K562 (cell line): ENCODE data around the gene KLHDC7B. TPM values are rescaled to one million over a fixed set of nuclear protein-coding genes. Genes with fewer than 3 reads are reported as not detected.

Source experiments
- BACH1 ChIP-seq: fragments of 200-800 bp; sonication (Bioruptor generic); IDR thresholded peaks from 2 replicates; pipeline ENCODE4 v1.6.1; 2016; ENCODE audit warnings: missing genetic modification characterization, missing compliant biosample characterization
- CSDE1 ChIP-seq, 2 experiments: fragments of 450-650 bp; IDR thresholded peaks; 2 replicates each; pipeline ENCODE4 v1.6.1; 2016; ENCODE audit warnings: mild to moderate bottlenecking in 1 of 2
- ESRRA ChIP-seq: fragments of 450-650 bp; IDR thresholded peaks from 2 replicates; pipeline ENCODE4 v1.6.1; 2014; ENCODE audit warnings: low read depth, mild to moderate bottlenecking, moderate library complexity, borderline replicate concordance
- ETS2 ChIP-seq: IDR thresholded peaks from 2 replicates; pipeline ENCODE4 v1.6.1; 2016; ENCODE audit warnings: borderline replicate concordance, missing genetic modification characterization, mild to moderate bottlenecking, moderate library complexity, missing compliant biosample characterization; ENCODE audit not compliant: poor library complexity, severe bottlenecking
- EWSR1 ChIP-seq: fragments of 450-650 bp; IDR thresholded peaks from 2 replicates; pipeline ENCODE4 v1.6.1; 2018; ENCODE audit warnings: borderline replicate concordance, mild to moderate bottlenecking, low read depth, moderate library complexity; ENCODE audit not compliant: partially characterized antibody
- JUND ChIP-seq, 2 experiments: IDR thresholded peaks; 2 replicates in 1 of 2; 3 replicates in 1 of 2; pipeline ENCODE4 v1.6.1; 2011; ENCODE audit warnings: borderline replicate concordance in 2 of 2, low read depth in 2 of 2, low read length in 2 of 2, improper control_type of control experiment in 1 of 2, missing biosample characterization in 1 of 2, missing genetic modification characterization in 1 of 2, missing genetic modification reagents in 1 of 2
- MAFG ChIP-seq: fragments of 450-650 bp; conservative IDR thresholded peaks from 2 replicates; pipeline ENCODE4 v1.6.1; 2016; ENCODE audit warnings: missing genetic modification characterization, missing compliant biosample characterization
- MAZ ChIP-seq, 2 experiments: fragments of 450-650 bp in 1 of 2; sonication (generic) in 1 of 2; formaldehyde crosslinking; IDR thresholded peaks in 1 of 2; conservative IDR thresholded peaks in 1 of 2; 2 replicates each; pipeline versions ENCODE4 v1.4.0 to v1.5.0; 2020; ENCODE audit warnings: mild to moderate bottlenecking in 1 of 2, missing genetic modification reagents in 1 of 2
- NCOA6 ChIP-seq: fragments of 450-650 bp; IDR thresholded peaks from 2 replicates; pipeline ENCODE4 v1.6.1; 2017; ENCODE audit warnings: mild to moderate bottlenecking
- NR3C1 ChIP-seq: sonication (generic); formaldehyde crosslinking; IDR thresholded peaks from 2 replicates; pipeline ENCODE4 v1.8.1; 2022; ENCODE audit warnings: missing genetic modification reagents
- NRF1 ChIP-seq, 2 experiments: fragments of 450-650 bp; IDR thresholded peaks in 1 of 2; conservative IDR thresholded peaks in 1 of 2; 2 replicates each; pipeline ENCODE4 v1.6.1; 2014; ENCODE audit warnings: mild to moderate bottlenecking in 2 of 2
- POU5F1 ChIP-seq: fragments of 150-350 bp; IDR thresholded peaks from 2 replicates; pipeline ENCODE4 v1.6.1; 2014; ENCODE audit warnings: borderline replicate concordance, low read length, low read depth, mild to moderate bottlenecking; ENCODE audit not compliant: partially characterized antibody
- RHOXF2B ChIP-seq: fragments of 250-450 bp; sonication (Bioruptor Pico); conservative IDR thresholded peaks from 2 replicates; pipeline ENCODE4 v1.5.1; 2021
- TAL1 ChIP-seq: fragments of 450-650 bp; IDR thresholded peaks from 2 replicates; pipeline ENCODE4 v1.6.1; 2016; ENCODE audit warnings: mild to moderate bottlenecking
- TEAD1 ChIP-seq, 2 experiments: fragments of 450-650 bp in 1 of 2; sonication (generic) in 1 of 2; formaldehyde crosslinking; IDR thresholded peaks; 2 replicates each; pipeline versions ENCODE4 v1.4.0 to v1.8.0; 2020 to 2022; ENCODE audit warnings: mild to moderate bottlenecking in 2 of 2, missing genetic modification reagents in 1 of 2
- TEAD4 ChIP-seq, 2 experiments: sonication (generic) in 1 of 2; formaldehyde crosslinking in 1 of 2; IDR thresholded peaks; 2 replicates each; pipeline versions ENCODE4 v1.6.1 to v1.8.0; 2012 to 2022; ENCODE audit warnings: borderline replicate concordance in 1 of 2, inconsistent platforms in 1 of 2, low read length in 1 of 2, mild to moderate bottlenecking in 1 of 2, missing genetic modification reagents in 1 of 2
- TFAM ChIP-seq: fragments of 250-450 bp; sonication (Bioruptor Pico); conservative IDR thresholded peaks from 2 replicates; pipeline ENCODE4 v1.5.0; 2021; ENCODE audit warnings: mild to moderate bottlenecking, moderate library complexity
- TRIM28 ChIP-seq: fragments of 450-650 bp; IDR thresholded peaks from 2 replicates; pipeline ENCODE4 v1.6.1; 2017
- XRCC5 ChIP-seq: fragments of 200-400 bp; formaldehyde crosslinking; IDR thresholded peaks from 2 replicates; pipeline ENCODE4 v1.6.1; 2017; ENCODE audit warnings: low read depth, mild to moderate bottlenecking, low read length
- ZNF445 ChIP-seq: fragments of 250-450 bp; sonication (Bioruptor Pico); IDR thresholded peaks from 2 replicates; pipeline ENCODE4 v1.4.0; 2020; ENCODE audit warnings: low read depth, mild to moderate bottlenecking, moderate library complexity
- polyA plus RNA-seq, 8 experiments: library from polyadenylated mRNA; depleted of rRNA in 4 of 8; stranded (reverse) in 5 of 8; unstranded in 3 of 8; fragments of >200 nt; fragmentation: Nextera tagmentation in 2 of 8; fragmentation: Illumina TruSeq in 1 of 8; extraction: Ambion mirVana in 2 of 8; extraction: Trizol in 1 of 8; gene quantifications; 2 replicates each; pipeline versions ENCODE4 v1.2.1 to v1.2.3, GENCODE V29; 2011 to 2014; ENCODE audit warnings: inconsistent platforms in 1 of 8, missing spikeins in 1 of 8
- total RNA-seq, 7 experiments: library from RNA; depleted of rRNA in 6 of 7; stranded (reverse); fragments of >200 nt in 6 of 7; fragmentation: Illumina TruSeq in 2 of 7; extraction: Trizol in 2 of 7; gene quantifications; 2 replicates each; pipeline versions ENCODE4 v1.2.1 to v1.2.3, GENCODE V29; 2011 to 2021; ENCODE audit warnings: low replicate concordance in 1 of 7
- TF ChIP-seq, protein P1 (sequence below): fragments of 250-450 bp; sonication (Bioruptor Pico); IDR thresholded peaks from 2 replicates; pipeline ENCODE4 v1.9.0; 2021; ENCODE audit warnings: mild to moderate bottlenecking, inconsistent platforms

Gene KLHDC7B
- total and polyA plus RNA-seq, 9 of the 15 experiments (the other 6 are each of a cell fraction or from before 2014, with no cell fraction given) = 0.04 to 0.22 (median 0.05) TPM; not detected in 4

DNA sequence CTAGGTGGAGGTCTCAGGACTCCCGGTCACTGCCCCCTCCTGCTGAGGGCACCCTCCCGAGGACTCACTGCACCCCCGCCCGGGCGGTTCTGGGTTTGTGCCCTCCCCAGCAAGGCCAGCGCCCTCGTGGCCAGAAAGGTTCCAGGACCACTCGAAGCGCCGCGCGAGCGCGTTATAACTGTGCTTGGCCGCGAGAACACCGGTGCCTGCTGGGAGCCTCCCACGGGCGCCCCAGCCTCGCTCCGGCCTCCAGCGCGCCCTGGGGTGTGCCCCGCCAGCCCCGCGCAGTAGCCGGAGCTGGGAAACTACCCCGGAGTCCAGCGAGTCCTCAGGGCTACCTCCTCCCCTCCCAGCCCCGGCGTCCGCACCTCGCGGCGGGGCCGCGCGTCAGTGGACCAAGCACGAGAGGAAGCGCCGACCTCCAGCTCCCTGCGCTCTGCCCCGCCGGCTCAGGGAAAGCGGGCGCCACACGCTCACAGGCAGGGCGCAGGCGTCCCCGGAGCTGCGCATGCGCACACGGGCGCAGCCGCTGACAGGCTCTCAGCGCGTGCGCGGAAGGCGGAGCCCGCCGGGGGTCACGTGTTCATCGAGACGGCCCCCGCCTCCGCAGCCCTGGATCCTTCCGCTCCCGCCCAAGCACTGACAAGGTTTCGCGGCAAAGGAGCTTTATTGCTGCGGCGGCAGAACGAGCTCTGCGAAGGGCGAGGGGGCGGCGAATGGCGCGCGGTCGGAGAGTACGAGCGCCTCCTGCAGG is 20.4 kb upstream of the KLHDC7B start, which contains the start of gene SCO2 (continued):
- no peak for TF ChIP-seq MAFG (tag)
- no peak for TF ChIP-seq NCOA6
- no peak; the same call in 1 of the 2 replicates for TF ChIP-seq TEAD4 (IDR thresholded peaks at IDR 0.05; ENCODE audit: low read length)
- no peak for TF ChIP-seq TEAD4 (CRISPR knock-in tag; IDR thresholded peaks at IDR 0.05; ENCODE audit: borderline replicate concordance)
- TF ChIP-seq ETS2 = no peak
- no peak for TF ChIP-seq ESRRA
- no peak for TF ChIP-seq RHOXF2B (CRISPR knock-in tag)
- no peak for TF ChIP-seq CSDE1 (IDR thresholded peaks at IDR 0.05)
- TF ChIP-seq POU5F1 = no peak
- no peak for TF ChIP-seq JUND (IDR thresholded peaks at IDR 0.05; ENCODE audit: borderline replicate concordance, low read depth, low read length)
- TF ChIP-seq JUND (tag; IDR thresholded peaks at IDR 0.05; ENCODE audit: borderline replicate concordance, low read depth, low read length) = no peak
- TF ChIP-seq, protein P1, sequence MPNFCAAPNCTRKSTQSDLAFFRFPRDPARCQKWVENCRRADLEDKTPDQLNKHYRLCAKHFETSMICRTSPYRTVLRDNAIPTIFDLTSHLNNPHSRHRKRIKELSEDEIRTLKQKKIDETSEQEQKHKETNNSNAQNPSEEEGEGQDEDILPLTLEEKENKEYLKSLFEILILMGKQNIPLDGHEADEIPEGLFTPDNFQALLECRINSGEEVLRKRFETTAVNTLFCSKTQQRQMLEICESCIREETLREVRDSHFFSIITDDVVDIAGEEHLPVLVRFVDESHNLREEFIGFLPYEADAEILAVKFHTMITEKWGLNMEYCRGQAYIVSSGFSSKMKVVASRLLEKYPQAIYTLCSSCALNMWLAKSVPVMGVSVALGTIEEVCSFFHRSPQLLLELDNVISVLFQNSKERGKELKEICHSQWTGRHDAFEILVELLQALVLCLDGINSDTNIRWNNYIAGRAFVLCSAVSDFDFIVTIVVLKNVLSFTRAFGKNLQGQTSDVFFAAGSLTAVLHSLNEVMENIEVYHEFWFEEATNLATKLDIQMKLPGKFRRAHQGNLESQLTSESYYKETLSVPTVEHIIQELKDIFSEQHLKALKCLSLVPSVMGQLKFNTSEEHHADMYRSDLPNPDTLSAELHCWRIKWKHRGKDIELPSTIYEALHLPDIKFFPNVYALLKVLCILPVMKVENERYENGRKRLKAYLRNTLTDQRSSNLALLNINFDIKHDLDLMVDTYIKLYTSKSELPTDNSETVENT (CRISPR knock-in tag) = 0 out of 2 replicates have a peak, but pooled peaks have one; percentile 19
- TF ChIP-seq TFAM (CRISPR knock-in tag) = no peak
- no peak for TF ChIP-seq ZNF445 (CRISPR knock-in tag)
- peak; percentile 99 for TF ChIP-seq NRF1 (conservative IDR thresholded peaks at IDR 0.05 in 1 of 2, IDR thresholded peaks at IDR 0.05 in 1 of 2)
- TF ChIP-seq TAL1 = no peak
- TF ChIP-seq EWSR1 = no peak
- no peak for TF ChIP-seq BACH1 (tag)
- TF ChIP-seq NR3C1 (CRISPR knock-in tag) = no peak
- TF ChIP-seq TRIM28 = no peak
- no peak for TF ChIP-seq XRCC5
- TF ChIP-seq MAZ (CRISPR knock-in tag; conservative IDR thresholded peaks at IDR 0.05 in 1 of 2, IDR thresholded peaks at IDR 0.05 in 1 of 2) = peak; percentile 75 to 81
- no peak for TF ChIP-seq TEAD1 (CRISPR knock-in tag; IDR thresholded peaks at IDR 0.05)
